ENCODE measurements around the gene FLII. TPM values are rescaled to one million over a fixed set of nuclear protein-coding genes. Genes with fewer than 3 reads are reported as not detected.
A peak's percentile ranks its signal among the peaks of the same experiment; 100 is the strongest.
"Not testable (repeated sequence)": the region's sequence is repeated elsewhere in the genome, so short reads cannot be mapped to it uniquely, and the experiment has no call there.

The FLII gene
- 244 and 254 TPM in 2 replicates for polyA plus RNA-seq (2012; rRNA removed)
- polyA plus RNA-seq (2012; cell fraction: cytosol; rRNA removed): 83.4 and 117 TPM in 2 replicates
- 1,164 and 1,190 TPM in 2 replicates for polyA plus RNA-seq (2012; cell fraction: nucleus; rRNA removed)

DNA sequence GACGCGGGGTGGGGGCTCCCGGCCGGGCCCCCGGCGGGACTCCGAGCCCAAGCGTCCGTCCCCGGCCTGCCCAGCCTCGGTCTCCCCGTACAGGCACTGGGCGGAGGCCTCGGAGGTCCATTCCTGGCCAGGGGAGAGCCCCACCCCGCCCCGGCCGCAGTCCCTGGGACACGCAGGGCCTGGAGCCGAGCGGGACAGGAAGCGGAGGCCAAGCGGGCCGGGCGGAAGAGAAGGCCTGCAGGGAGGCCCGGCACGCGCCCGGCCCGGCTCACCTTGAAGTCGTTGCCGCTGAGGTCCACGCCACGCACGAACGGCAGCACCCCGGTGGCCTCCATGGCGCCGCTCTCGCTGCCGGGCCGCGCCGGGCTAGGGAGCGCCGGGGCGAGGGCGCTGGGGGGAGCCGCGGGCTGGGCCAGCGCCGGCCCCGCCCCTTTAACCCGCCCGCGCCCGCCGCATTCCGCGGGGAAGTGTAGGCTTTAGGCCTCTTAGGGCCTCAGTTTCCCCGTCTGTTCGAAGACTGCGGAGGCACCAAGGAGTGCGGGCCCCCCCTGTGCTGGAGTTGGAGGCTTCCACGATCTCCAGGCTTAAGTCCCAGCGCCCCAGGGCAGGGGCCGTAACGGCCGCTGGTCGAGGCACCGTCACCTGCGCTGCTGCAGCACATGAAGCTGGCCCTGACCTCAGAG, at the start of gene FLII:
FLII (minus strand) TSS at position 383 of the 683 bp plus-strand sequence; CDS start at position 335, 48 bp downstream.
- ChIA-PET POLR2A (no interaction called here), CTCF (interaction anchor here (1.6 to 3.6 kb wide), 2 partner anchors 10 to 11 kb away, joined by 4 to 21 read pairs; no protein-coding TSS in a partner anchor)
- Histone ChIP-seq H3K9me3 (no peaks in the 10 kb centered on the region), H3K9me2 (no peaks in the 10 kb centered on the region), H3K79me2 (ENCODE audit: insufficient read depth) (peaks cover 62% of the 10 kb centered on the region), H3K4me2 (peak within 1 kb of the TSS; percentile 94), H3K36me3 (replicated peaks in 1 of 2; ENCODE audit: control insufficient read depth in 1 of 2, insufficient read depth in 2 of 2, low read length in 1 of 2) (peaks cover 15 to 36% of the 10 kb centered on the region in 2 experiments), H3K27me3 (ENCODE audit: insufficient read depth) (no peaks in the 10 kb centered on the region), H2AFZ (ENCODE audit: low read depth) (peak within 1 kb of the TSS; percentile 92), H3K9ac (peak within 1 kb of the TSS; percentile 99), H3K4me1 (ENCODE audit: control insufficient read depth in 1 of 2, insufficient read depth in 2 of 2, low read depth in 1 of 2, low read length in 1 of 2) (peaks cover 8 to 35% of the 10 kb centered on the region in 2 experiments; a peak in 2 of 4 replicates), H3K27ac (ENCODE audit: low read depth in 2 of 2, low read length in 1 of 2) (peak within 1 kb of the TSS; percentile 91 to 93), H4K20me1 (ENCODE audit: insufficient read depth) (peaks cover 36% of the 10 kb centered on the region), H3K4me3 (ENCODE audit: low read depth in 2 of 2, low read length in 1 of 2) (peak within 1 kb of the TSS; percentile 85 to 95), H3F3A (replicated peaks; ENCODE audit: insufficient read depth) (peaks cover 12% of the 10 kb centered on the region)
- WGBS (ENCODE audit: low lambda C conversion rate): 0% methylated on average over 8 of the region's 71 CpGs
- peak; percentile 89 for DNase-seq
- no peak for TF ChIP-seq EZH2phosphoT487 (IDR thresholded peaks at IDR 0.05; ENCODE audit: borderline replicate concordance, low read depth)
- peak; percentile 61; the same call in 1 of the 2 replicates for TF ChIP-seq POLR2AphosphoS5 (IDR thresholded peaks at IDR 0.05; ENCODE audit: low read depth, low read length)

GRCh38 chr17:18303206-18303605, 44.7 kb upstream of the FLII start:
- H3K9ac ChIP-seq; H3K4me3 ChIP-seq (ENCODE audit: low read depth in 2 of 2, low read length in 1 of 2); H3K4me2 ChIP-seq; CTCF ChIA-PET; H3K27me3 ChIP-seq (ENCODE audit: insufficient read depth); H3K9me3 ChIP-seq; H3F3A ChIP-seq (replicated peaks; ENCODE audit: insufficient read depth); DNase-seq; H3K4me1 ChIP-seq (ENCODE audit: control insufficient read depth in 1 of 2, insufficient read depth in 2 of 2, low read depth in 1 of 2, low read length in 1 of 2); H3K9me2 ChIP-seq; H2AFZ ChIP-seq (ENCODE audit: low read depth); H4K20me1 ChIP-seq (ENCODE audit: insufficient read depth); H3K27ac ChIP-seq (ENCODE audit: low read depth in 2 of 2, low read length in 1 of 2); POLR2A ChIA-PET: not testable (repeated sequence)
- WGBS (ENCODE audit: low lambda C conversion rate): 91% methylated on average over 13 of the region's 13 CpGs
- H3K79me2 ChIP-seq (ENCODE audit: insufficient read depth): peaks cover 18% of the 10 kb centered on the region
- H3K36me3 ChIP-seq (replicated peaks in 1 of 2; ENCODE audit: control insufficient read depth in 1 of 2, insufficient read depth in 2 of 2, low read length in 1 of 2): peaks cover 54 to 67% of the 10 kb centered on the region in 2 experiments

DNA sequence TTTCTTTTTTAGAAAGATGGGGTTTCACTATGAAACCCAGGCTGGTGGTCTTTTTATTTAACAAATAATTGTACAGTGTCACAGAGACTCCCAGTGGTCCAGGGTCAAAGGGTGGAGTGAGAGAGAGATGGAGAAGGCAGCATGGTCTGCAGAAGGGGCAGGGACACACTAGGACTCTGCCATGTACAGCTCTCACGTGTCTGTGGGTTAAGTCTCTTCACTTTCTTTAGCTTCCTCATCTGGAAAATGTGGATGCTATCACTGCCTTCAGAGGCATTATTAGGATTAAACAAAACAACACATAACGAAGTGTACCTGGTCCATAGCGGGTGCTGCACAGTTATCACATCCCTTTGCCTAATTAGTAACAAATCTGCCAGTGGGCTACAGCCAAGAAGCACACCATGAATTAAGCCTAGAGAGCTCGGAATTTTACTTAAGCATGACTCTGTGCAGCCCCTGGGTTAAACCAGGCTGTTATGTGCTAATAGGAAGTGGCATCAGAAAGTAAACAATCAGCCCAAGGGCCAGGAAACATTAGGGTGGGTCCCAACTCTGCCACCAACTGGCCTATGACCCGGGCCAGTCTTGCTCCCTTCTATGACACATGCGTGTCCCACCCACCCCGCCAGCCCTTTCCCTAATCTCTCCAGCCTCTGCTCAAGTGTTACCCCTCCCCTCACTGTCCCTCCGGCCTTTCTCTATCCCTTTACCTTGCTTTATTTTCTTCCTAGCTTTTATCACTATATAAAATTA, 42.4 kb upstream of the FLII start:
- H3K4me3 ChIP-seq (ENCODE audit: low read depth in 2 of 2, low read length in 1 of 2): no peak overlapping the region
- H3K4me2 ChIP-seq: no peak overlapping the region
- TF ChIP-seq GATA2 (CRISPR knock-in tag; IDR thresholded peaks at IDR 0.05) (no peak), JUND (IDR thresholded peaks at IDR 0.05) (no peak), FOXM1 (IDR thresholded peaks at IDR 0.05; ENCODE audit: low read depth) (no peak), NRF1 (IDR thresholded peaks at IDR 0.05; ENCODE audit: low read depth, low read length) (no peak)
- TF ChIP-seq, protein P1, sequence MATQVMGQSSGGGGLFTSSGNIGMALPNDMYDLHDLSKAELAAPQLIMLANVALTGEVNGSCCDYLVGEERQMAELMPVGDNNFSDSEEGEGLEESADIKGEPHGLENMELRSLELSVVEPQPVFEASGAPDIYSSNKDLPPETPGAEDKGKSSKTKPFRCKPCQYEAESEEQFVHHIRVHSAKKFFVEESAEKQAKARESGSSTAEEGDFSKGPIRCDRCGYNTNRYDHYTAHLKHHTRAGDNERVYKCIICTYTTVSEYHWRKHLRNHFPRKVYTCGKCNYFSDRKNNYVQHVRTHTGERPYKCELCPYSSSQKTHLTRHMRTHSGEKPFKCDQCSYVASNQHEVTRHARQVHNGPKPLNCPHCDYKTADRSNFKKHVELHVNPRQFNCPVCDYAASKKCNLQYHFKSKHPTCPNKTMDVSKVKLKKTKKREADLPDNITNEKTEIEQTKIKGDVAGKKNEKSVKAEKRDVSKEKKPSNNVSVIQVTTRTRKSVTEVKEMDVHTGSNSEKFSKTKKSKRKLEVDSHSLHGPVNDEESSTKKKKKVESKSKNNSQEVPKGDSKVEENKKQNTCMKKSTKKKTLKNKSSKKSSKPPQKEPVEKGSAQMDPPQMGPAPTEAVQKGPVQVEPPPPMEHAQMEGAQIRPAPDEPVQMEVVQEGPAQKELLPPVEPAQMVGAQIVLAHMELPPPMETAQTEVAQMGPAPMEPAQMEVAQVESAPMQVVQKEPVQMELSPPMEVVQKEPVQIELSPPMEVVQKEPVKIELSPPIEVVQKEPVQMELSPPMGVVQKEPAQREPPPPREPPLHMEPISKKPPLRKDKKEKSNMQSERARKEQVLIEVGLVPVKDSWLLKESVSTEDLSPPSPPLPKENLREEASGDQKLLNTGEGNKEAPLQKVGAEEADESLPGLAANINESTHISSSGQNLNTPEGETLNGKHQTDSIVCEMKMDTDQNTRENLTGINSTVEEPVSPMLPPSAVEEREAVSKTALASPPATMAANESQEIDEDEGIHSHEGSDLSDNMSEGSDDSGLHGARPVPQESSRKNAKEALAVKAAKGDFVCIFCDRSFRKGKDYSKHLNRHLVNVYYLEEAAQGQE (IDR thresholded peaks at IDR 0.05; ENCODE audit: low read depth, low read length): no peak
- TF ChIP-seq, protein P2, sequence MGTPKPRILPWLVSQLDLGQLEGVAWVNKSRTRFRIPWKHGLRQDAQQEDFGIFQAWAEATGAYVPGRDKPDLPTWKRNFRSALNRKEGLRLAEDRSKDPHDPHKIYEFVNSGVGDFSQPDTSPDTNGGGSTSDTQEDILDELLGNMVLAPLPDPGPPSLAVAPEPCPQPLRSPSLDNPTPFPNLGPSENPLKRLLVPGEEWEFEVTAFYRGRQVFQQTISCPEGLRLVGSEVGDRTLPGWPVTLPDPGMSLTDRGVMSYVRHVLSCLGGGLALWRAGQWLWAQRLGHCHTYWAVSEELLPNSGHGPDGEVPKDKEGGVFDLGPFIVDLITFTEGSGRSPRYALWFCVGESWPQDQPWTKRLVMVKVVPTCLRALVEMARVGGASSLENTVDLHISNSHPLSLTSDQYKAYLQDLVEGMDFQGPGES (IDR thresholded peaks at IDR 0.05; ENCODE audit: low read depth, low read length): no peak
- H3K9ac ChIP-seq: no peak overlapping the region
- H3K36me3 ChIP-seq (replicated peaks in 1 of 2; ENCODE audit: control insufficient read depth in 1 of 2, insufficient read depth in 2 of 2, low read length in 1 of 2): peaks cover 42 to 60% of the 10 kb centered on the region in 2 experiments
- ChIA-PET POLR2A (no interaction called here), CTCF (interaction anchor here (1.6 kb wide), 1 partner anchor 12 kb away, joined by 6 read pairs; no protein-coding TSS in a partner anchor)
- H3K27ac ChIP-seq (ENCODE audit: low read depth in 2 of 2, low read length in 1 of 2): no peak overlapping the region
- no peaks in the 10 kb centered on the region for H3K27me3 ChIP-seq (ENCODE audit: insufficient read depth)
- no peaks in the 10 kb centered on the region for H4K20me1 ChIP-seq (ENCODE audit: insufficient read depth)
- H3F3A ChIP-seq (replicated peaks; ENCODE audit: insufficient read depth): no peaks in the 10 kb centered on the region
- no peaks in the 10 kb centered on the region for H3K9me3 ChIP-seq
- H3K9me2 ChIP-seq: no peaks in the 10 kb centered on the region
- no peak overlapping the region for H2AFZ ChIP-seq (ENCODE audit: low read depth)
- no peak for DNase-seq
- WGBS (ENCODE audit: low lambda C conversion rate): 86% methylated on average over 8 of the region's 8 CpGs
- H3K79me2 ChIP-seq (ENCODE audit: insufficient read depth): no peaks in the 10 kb centered on the region; the same call in 1 of the 2 replicates
- no peaks in the 10 kb centered on the region for H3K4me1 ChIP-seq (ENCODE audit: control insufficient read depth in 1 of 2, insufficient read depth in 2 of 2, low read depth in 1 of 2, low read length in 1 of 2)

- H3K9me2 ChIP-seq; H3K9me3 ChIP-seq; H3K4me3 ChIP-seq (ENCODE audit: low read depth in 2 of 2, low read length in 1 of 2); H4K20me1 ChIP-seq (ENCODE audit: insufficient read depth); POLR2A ChIA-PET; H3K79me2 ChIP-seq (ENCODE audit: insufficient read depth); H3K9ac ChIP-seq; DNase-seq; H3F3A ChIP-seq (replicated peaks; ENCODE audit: insufficient read depth); CTCF ChIA-PET; H3K27ac ChIP-seq (ENCODE audit: low read depth in 2 of 2, low read length in 1 of 2); H3K27me3 ChIP-seq (ENCODE audit: insufficient read depth); H2AFZ ChIP-seq (ENCODE audit: low read depth); H3K4me1 ChIP-seq (ENCODE audit: control insufficient read depth in 1 of 2, insufficient read depth in 2 of 2, low read depth in 1 of 2, low read length in 1 of 2); H3K4me2 ChIP-seq: not testable (repeated sequence)
- WGBS (ENCODE audit: low lambda C conversion rate): no CpG with 5 or more reads among the region's 30 CpGs
- peaks cover 34 to 49% of the 10 kb centered on the region in 2 experiments for H3K36me3 ChIP-seq (replicated peaks in 1 of 2; ENCODE audit: control insufficient read depth in 1 of 2, insufficient read depth in 2 of 2, low read length in 1 of 2)
Observed at GRCh38 chr17:18298061-18298460, 39.5 kb upstream of the FLII start.

Measured in SK-N-SH (cell line).